HG03159 (cell line): Measurements from ENCODE around the gene EMX2.

ENCODE experiments used
- ATAC-seq: cut with Tn5 transposase; IDR thresholded peaks from one replicate; pipeline ENCODE4 v1.9.1; 2021; ENCODE audit warnings: mild to moderate bottlenecking, moderate library complexity; ENCODE audit not compliant: unreplicated experiment

Gene EMX2

DNA sequence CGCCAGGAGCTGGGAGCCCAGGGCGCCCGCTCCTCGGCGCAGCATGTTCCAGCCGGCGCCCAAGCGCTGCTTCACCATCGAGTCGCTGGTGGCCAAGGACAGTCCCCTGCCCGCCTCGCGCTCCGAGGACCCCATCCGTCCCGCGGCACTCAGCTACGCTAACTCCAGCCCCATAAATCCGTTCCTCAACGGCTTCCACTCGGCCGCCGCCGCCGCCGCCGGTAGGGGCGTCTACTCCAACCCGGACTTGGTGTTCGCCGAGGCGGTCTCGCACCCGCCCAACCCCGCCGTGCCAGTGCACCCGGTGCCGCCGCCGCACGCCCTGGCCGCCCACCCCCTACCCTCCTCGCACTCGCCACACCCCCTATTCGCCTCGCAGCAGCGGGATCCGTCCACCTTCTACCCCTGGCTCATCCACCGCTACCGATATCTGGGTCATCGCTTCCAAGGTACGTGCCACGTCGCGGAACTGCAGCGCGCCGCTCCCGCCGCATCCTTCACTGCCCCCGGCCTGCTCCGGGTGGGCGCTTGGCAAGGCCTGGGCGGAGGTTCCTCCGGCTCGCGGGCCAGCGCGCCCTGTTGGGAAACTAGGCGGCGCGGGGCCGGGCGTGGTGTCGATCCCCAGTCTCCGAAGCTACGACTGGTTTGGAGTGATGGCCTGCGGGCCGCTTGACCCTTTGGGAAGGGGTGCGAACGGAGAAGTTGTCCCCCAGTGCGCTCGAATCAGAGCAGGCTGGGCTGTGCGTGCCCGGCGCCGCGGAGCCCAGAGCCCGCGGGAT, 868 bp downstream of the EMX2 start:
- ATAC-seq, result no peak

DNA sequence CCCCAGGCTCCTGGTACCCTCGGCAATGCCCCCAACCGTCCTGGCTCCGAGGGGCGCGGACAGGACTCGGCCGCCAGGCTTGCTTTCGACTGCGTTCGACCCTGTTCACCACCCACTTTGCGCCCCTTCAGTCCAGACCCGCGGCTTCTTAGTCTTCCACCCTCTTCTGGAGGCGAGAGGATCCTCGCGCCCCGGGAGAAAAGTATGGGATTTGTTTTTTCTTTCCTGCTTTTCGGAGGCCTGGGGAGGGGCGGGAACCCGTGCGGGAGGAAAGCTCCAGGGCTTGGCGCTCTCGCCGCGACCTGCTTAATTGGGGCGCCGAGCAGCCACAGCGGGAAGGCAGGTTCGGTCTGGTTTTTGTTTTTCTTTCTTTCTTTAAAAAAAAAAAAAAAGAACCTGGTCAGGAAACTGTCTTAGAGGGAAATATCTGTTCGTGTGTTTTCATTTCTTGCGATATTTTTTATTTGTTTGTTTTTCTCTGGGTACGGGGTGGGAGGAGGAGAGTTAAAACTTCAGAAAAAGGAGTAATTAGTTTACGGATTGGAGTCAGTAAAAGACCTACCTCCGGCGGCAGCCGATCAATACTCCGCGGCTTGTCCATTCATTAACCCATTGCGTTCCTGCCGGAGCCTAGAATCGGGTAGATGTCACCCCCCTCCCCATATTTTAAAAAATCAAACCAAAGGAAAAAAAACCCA, 1.6 kb downstream of the EMX2 start:
- ATAC-seq, result no peak

DNA sequence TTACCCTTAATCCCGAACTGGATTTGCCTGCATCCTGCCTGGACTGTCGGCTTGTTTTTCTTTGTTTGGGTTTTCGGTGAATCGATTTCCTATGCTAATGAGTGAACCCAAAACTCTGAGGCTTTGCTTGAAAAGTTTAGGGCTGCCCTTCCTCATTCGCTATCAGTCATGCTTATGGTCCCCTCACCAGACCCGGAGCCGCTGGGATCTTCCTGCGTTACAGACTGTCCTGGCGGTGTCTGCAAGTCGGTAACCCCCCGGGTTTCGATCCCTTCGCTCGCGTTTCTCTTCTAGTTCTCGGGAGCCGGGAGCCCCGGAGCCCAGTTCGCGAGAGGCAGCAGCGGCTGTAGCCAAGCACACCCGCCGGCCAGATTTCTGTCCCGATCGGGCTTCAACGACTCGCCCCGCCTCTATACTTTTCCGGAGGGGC, 2.2 kb downstream of the EMX2 start:
- ATAC-seq, result no peak

DNA sequence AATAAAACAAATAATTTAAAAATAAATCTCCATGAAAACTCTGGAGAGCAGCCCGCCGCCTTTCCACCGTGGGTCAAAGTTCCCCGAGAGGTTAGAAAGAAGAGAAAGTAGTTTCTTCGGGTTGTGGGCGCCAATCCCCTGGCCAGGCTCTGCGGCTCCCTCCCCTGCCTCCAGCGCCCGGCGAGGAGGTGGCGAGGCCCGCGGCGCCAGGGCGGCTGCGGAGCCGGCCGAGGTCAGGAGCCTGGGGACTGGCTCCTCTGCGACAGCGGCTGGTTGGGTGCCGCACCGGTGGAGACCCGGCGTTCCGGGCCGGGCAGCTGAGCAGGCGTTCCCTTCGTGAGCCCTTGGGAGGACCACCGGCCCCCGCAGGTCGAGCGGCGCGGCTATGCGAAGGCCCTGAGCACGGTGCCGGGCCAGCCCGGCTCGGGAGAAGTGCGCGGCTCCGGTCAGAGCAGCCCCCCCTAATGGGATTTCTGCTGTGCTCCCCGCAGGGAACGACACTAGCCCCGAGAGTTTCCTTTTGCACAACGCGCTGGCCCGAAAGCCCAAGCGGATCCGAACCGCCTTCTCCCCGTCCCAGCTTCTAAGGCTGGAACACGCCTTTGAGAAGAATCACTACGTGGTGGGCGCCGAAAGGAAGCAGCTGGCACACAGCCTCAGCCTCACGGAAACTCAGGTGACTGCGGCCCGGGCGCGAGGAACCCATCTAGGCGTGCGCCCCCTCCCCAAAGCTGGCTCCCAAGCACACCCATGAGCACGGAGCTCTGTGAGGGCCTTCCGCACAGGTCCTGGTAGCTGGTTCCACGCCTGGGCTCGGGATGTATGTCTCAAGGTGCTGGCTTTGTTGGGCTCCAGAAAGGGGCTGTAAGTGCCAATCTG, 2.8 kb downstream of the EMX2 start:
- no peak for ATAC-seq

DNA sequence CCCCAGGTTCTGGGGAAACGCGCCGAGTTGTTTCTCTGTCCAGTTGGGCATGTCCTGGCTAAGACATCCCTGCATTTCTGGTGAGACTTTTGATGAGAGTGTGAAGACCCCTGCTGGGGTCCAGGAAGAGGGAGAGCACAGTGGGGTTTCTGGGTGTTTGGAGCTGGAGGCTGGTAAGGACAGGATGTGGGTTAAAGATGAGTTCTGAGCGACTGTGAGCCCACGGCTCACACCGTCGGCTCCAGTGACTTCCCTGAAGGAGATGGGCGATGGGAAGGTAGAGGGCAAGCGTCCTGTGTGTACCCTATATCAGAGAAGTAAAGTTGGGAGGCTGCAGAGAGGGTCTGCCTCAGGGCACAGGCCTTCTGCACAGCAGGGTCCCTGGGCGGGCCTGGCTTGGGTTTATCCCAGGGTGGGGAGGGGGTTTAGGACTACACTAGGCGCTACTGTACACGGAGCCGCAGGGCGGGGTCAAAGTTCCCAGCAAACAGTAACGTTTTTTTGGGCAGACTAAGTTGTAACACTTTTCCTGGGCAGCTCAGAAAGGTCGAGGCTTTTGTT, 3.6 kb downstream of the EMX2 start:
- no peak for ATAC-seq

DNA sequence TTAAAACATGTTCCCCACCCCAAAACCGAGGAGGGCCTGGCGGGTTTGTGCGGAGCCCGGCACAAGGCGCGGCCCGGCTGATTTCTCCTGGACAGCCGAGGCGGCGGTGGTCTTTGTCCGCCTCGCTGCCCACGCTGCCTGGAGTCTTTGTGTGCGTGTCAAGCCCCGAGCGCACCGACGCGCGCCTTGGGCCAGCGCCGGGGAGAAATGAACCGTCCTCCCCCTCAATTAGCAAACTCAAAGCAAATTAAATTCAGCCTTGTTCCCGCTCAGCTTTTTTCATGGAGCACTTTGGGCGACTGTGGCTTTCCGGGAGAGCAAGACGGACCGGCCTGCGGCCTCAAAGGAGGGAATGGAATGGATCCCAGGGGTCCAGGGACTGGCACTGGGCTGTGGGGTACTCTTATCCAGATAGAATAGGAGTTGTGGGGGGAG, 4.1 kb downstream of the EMX2 start:
- no peak for ATAC-seq

DNA sequence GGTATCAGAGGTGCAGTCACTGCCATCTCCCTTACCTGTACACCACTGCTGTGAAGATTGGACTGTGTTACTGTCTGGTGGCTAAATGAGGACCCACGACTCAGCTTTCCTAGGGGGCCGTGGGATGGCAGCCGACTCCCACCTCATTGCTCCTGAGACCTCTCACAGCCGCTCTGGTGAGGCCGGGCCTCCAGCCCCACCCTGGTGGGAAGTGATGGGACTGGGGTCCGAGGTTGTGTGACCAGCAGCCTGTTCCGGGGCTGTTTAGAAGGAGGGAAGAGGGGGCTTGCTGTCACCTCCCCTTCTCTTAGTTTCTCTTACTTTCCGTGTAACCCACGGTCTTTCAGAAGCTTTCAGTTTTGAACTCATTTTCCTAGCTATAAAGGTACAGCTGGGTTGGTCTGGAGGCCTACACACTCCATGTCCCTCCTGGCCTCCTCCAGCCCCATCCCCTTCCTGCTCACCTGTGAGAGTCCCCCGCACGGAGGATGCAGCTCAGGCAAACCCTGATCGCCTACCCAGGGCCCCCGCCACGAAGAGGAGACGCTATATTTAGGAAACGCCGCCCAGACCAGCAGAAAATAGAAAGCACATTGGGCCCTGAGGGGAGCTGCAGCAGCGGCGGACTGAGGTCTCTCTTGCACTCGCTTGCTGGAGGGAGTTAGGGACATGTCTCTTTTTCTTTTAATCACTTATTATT, 4.6 kb downstream of the EMX2 start:
- ATAC-seq, result no peak

DNA sequence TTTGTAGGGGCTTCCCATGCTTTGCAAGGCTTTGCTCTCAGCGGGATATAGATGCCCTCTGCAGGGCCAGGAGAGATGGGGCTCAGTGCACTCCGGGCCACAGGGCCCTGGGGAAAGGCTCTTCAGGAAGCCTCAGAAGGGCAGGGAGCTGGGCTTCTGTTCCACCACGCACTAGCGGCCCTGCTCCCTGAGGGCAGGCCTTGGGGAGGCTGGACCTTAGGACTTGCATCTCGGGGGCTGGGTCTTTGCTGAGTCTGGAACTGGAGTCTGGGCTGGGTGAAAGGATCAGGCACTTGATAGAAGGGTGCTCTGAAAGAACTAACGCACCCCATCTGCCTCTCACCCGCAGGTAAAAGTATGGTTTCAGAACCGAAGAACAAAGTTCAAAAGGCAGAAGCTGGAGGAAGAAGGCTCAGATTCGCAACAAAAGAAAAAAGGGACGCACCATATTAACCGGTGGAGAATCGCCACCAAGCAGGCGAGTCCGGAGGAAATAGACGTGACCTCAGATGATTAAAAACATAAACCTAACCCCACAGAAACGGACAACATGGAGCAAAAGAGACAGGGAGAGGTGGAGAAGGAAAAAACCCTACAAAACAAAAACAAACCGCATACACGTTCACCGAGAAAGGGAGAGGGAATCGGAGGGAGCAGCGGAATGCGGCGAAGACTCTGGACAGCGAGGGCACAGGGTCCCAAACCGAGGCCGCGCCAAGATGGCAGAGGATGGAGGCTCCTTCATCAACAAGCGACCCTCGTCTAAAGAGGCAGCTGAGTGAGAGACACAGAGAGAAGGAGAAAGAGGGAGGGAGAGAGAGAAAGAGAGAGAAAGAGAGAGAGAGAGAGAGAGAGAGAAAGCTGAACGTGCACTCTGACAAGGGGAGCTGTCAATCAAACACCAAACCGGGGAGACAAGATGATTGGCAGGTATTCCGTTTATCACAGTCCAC, 5.4 kb downstream of the EMX2 start:
- no peak for ATAC-seq

DNA sequence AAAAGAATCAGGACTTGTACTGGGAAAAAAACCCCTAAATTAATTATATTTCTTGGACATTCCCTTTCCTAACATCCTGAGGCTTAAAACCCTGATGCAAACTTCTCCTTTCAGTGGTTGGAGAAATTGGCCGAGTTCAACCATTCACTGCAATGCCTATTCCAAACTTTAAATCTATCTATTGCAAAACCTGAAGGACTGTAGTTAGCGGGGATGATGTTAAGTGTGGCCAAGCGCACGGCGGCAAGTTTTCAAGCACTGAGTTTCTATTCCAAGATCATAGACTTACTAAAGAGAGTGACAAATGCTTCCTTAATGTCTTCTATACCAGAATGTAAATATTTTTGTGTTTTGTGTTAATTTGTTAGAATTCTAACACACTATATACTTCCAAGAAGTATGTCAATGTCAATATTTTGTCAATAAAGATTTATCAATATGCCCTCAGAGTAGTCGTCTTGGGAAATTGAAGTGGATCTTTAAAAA, 6.6 kb downstream of the EMX2 start:
- no peak for ATAC-seq

DNA sequence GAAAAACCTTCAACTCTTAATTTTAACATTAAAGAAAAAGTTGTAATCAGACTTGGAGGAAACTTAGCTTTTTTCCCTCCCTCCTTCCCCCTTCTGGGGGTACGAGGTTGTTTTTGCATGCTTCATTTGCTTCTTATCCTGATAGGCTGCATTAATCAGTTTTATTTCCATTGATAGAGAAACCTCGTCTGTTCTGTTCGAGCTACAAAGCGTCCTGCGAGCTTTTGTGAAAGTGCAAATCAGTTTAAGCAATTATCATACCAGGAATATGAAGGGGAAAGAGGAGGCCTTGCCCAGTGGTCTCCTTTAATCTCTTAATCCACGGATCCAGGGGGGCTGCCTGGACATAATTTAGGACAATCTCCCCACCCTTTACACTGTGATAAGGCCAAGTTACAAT, 7.5 kb downstream of the EMX2 start:
- ATAC-seq, result no peak

DNA sequence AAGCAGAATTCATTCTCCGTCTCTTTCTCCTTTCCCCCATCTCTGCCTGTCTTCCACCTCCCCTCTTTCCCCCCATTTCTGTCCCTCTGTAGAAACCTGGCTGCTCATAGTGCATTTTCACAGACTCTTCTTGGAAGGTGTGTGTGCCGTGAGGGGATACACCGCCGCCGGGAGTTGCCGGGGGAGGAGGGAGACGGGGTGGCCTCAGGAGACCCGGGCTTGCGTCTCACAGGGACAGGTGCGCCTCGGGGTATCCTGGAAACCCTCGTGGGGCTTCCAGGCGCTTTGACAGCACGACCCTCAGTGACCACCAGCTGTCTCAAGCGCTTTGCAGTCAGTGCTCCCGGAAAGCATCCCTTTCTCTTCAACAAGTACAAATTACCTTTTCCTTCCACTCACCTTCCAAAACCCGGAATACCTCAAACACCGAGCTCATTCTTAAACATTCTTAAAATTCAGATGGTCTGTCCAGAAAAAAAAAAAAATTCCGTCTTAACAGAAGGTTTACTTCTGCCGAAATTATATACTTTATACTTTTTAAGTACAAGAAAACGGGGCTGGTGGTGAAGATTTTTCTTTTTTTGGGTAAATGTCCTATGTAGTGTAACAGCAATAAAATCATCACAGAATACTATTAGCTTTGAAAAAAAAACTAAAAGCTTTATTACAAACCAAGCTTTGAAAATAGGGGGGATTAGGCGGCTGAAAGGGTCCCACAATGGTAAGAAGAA, 8.2 kb downstream of the EMX2 start:
- no peak for ATAC-seq

DNA sequence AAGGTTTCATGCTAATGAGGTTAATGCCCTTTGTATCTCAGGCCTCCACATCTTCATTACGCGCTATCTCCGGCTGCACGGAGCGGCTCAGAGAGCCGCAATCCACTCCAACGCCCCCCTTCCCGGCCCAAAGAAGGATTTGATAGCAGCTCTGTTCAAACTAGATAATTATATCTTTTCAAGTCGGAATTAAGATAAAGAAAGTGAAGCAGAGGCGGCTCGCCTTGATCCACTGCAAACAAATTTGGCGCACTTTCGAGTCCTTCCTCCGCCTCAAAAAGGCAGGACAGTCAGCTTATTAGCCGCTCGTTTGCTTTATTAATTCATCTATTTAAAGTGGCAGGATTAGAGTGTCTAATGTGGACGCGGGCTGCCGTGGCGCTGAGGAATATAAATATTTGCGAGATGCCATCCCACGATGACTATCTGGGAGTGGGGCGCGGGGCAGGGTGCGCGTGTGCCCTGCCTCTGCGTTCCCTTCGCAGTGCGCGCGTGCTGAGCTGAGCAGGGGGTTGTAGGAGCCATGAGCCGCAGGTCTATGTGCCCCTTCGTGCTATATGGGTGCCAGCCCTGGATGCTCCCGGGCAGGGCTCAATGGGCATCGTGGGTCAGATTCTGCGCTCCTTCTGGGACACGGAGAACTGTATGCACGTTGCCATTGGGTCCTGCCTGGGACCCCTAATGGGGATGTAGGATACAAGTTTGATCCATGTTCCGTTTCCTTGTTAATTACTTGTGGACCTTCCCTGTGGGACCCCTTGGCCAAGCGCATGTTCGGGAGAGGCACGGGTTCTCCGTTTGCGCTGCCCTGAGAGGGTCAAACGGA, 9.0 kb downstream of the EMX2 start:
- ATAC-seq, result no peak

DNA sequence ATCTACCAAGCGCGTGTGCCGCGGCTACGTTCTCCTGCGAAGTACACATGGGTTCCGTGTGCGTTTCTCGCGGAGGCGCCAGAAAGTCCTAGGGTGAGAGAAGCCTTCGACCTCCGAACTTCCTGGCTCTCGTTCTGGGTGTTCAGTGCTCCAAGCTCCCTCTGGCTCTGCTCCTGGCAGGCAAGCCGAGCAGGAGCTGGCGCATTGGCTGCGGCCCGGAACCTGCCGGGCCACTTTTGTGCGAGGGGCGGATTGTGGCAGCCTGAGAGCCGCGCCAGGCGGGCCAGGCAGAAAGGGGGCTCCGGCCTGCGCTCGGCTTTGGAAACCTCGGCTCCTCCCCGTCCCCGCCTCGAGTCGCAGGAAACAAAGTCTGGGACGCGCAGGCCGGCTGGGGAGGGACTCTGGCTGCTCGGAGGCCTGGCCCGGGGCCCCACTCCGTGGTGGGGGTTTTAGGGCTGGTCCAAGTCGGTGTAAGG, 9.6 kb downstream of the EMX2 start:
- no peak for ATAC-seq

DNA sequence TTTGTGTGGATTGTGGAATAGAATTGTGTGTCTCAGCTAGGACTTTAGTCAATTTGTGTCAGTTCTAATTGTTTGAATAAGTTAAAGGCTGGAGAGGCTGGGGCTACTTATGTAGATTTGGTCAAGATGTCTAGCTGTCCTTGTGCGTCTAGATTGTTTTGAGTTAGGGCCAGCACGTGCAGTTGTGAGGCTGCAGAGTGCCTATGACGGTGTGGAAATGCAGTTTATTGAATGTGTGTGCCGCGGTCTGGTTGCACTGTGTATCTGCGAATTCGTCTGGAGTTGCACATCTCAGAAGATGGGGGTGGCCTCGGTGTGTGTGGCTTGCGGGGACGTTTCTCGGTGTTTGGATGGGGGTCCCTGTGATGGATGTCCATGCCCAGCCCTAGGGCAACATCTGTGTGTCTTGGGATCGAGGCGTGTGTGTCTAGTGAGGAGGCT, 10.2 kb downstream of the EMX2 start:
- ATAC-seq, result no peak

DNA sequence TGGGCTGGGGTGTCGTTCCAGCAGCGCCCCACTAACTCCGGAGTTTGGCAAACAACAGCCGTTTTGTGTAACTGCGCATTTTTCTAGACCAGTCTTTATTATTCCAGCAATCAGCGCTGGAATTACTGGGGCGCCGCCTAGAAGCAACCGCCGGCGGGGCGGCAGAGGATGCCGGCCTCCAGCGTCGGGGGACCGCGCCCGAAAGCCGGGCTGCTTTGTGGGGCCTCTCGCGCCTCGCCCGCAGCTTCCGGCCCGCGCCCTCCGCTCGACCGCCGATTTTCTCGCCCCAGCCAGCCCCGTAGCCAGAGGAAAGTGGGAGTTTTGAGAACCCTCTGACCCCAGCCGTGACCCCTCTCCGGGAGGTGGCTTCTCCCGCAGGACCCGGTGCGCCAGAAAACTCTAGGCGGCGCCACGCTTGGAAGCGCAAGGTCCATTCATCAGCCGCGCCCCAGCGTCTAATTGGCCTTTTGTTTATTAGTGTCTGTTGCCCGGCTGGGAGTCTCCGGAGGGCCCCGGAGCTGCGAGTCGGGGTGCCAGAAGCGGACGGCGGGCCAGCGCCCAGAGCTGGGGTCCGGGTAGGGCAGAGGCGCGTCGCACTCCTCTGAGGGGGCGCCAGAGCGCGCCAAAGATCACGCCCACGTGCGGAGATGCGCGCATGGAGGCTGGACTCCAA, 10.7 kb downstream of the EMX2 start:
- no peak for ATAC-seq

DNA sequence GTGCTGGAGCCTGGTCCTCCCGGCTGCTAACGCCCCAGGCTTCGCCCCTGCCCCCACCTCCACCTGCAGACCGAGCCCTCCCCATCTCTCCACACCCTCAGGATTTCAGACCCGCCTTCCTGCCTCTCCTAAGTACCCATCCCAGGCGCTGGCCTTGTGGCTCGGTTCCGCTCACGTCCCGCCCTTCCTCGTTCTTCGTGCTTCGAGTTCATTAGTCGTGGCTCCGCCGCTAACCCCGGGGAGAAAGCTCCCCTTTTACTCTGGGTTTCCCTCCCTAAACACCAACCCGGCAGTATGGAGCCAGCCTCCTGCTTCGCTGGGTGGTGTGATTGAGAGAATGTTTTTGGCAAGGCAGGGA, 11.2 kb downstream of the EMX2 start:
- ATAC-seq, result no peak

DNA sequence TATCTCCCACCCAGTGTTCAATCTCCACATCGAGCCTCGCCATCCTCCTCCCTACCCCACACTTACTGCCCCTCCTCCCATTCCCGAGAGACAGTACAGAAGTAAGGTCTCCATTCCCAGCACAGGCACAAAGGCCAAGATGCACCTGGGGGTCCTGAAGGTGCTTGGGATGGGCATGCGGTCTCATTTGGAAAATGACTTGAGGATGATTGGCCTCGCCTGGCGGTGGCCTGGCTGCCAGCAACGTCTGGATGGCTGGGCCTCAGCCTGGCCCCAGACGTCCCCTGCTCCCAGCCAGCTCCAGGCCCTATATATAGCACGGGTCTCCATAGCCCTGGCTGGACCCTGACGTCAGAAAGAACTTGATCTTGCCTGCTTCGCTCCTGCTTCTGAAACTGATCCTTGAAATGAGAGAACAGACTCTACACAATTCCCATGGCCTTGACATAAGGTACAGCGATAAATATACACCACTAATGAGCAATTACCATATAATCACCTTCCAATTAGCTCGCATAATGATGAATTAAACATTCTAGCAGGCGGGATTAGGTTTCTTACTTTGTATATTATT, 11.8 kb downstream of the EMX2 start:
- no peak for ATAC-seq
